Kidney tubule cell (primary cell): ENCODE results near the gene ZMYM3.

Experiments used
- DNase-seq: peaks from one replicate; pipeline ENCODE4 v3.0.0-alpha.2; 2018; ENCODE audit warnings: low spot score

The ZMYM3 gene

GRCh38 chrX:71253253-71254091 lies 468 bp downstream of the ZMYM3 start:
- peak; percentile 12 for DNase-seq

- DNase-seq: no peak
Measured at GRCh38 chrX:71252221-71252620, 1.7 kb downstream of the ZMYM3 start.

- DNase-seq: no peak
Measured at GRCh38 chrX:71251466-71251973, 2.4 kb downstream of the ZMYM3 start.

DNA sequence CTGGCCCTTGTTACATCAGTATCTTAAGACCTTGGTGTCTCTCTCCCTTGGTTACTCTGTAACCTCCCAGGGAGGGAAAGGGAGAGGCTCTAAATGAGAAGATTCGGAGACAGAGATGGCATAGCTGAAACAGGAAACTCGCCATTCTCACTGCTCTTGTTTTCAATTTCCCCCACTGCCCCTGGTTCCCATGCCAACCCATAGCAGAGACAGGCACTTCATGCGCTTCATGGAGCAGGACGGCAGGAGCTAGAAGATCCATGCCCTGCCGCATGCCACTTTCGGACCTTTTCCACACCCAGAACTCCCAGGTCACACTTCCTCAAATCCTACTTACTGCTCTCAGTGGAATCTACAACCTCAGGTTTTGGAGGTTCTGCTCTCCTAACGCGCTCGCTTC lies 3.1 kb downstream of the ZMYM3 start:
- DNase-seq: no peak

DNA sequence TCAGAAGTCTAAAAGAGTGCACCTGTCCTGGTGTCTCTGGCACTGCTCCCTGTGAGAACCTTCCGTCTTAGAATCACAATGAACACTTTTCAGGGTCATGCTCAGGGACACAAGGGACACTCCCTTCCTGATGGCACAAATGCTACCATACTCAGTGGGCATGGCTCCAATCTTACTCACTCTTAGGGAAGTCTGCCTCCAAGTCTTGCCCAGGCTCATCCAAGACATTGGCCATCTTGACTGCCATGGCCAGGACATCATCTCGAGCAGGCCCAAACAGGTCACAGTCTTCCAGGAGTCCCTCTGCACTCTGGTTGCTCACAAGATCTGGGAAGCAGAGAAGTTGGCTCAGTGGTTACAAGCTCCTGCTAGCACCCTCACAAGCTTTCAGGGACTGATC lies 8.8 kb downstream of the ZMYM3 start:
- DNase-seq: no peak

GRCh38 chrX:71244359-71245128 lies 9.4 kb downstream of the ZMYM3 start:
- no peak for DNase-seq

- DNase-seq: no peak
Measured at GRCh38 chrX:71241301-71241700, 12.6 kb downstream of the ZMYM3 start.

GRCh38 chrX:71239781-71240180 lies 14.2 kb downstream of the ZMYM3 start:
- DNase-seq: no peak

GRCh38 chrX:71236836-71237235 lies 17.1 kb downstream of the ZMYM3 start:
- no peak for DNase-seq

DNA sequence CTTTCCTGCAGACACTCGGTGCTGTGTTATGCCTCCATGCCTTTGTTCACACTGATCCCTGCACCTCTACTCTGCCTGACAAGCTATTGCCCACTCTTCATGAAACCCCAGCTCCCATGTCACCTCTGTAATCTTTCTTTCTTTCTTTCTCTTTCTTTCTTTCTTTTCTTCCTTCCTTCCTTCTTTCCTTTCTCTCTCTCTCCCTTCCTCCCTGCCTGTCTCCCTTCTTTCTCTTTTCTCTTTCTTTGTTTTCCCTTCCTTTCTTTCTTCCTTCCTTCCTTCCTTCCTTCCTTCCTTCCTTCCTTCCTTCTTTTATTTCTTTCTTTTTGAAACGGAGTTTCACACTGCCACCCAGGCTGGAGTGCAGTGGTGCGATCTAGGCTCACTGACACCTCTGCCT lies 18.5 kb downstream of the ZMYM3 start:
- no peak for DNase-seq

- DNase-seq: no peak
Measured at GRCh38 chrX:71228063-71228642, 25.8 kb downstream of the ZMYM3 start.

DNA sequence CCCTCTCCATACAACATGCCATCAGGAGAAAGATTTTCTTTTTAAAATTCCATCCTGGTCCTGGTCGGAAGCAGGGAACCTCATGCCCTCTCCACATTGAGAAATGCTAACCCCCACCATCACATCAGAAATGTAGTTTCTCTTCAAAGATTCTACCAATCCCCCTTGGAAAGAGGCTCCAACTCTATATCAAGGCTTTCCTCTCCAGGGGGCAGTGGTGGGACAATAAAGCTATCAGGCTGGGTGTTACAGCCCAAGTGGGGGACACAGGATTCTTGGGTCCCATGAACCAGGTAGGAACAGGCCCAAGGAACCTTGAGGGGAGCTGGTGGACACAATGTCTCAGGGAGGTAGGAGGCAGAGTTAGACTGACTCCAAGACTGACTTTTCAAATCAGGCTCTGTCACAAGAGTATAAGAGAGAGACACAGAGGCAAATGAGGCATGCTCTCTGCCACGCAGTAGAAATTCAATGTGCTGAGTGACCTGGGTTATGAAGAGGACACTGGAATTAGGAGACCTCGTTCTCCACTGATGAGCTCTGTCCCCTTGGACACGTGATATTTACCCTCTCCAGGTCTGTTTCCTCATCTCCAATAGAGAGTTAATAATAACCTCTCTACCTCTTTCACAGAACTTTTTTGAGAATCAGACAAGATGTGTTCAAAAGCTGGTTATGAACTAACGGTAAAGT lies 26.4 kb downstream of the ZMYM3 start:
- no peak for DNase-seq

DNA sequence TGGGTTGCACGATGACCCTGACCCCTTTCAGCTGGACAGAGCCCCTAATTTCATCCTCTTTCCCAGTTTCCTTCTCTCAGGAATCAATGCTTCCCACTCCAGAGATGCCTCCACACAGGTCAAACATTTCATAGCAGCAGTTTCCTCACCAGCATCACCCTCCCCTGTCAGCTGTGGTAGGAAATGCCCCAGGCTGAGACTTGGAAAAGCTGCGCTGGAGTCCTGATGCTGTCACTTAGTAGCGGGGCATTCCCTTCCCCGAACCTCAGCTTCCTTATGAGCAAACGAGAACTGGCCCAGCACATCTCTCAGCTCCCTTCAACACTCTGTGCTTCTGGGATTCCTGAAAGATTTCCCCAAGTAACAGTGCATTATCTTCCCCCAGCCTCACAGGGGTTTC lies 28.3 kb downstream of the ZMYM3 start:
- no peak for DNase-seq

- DNase-seq: peak; percentile 13
Measured at GRCh38 chrX:71225009-71225408, 28.9 kb downstream of the ZMYM3 start.

- DNase-seq: no peak
Measured at GRCh38 chrX:71224098-71224708, 29.7 kb downstream of the ZMYM3 start.

- DNase-seq: no peak
Measured at GRCh38 chrX:71222929-71223328, 31.0 kb downstream of the ZMYM3 start, which contains the start of gene GJB1. Gene GJB1 (plus strand): TSS chrX:71223224. CDS start chrX:71223708, 484 bp downstream.

- no peak for DNase-seq
Measured at GRCh38 chrX:71221145-71221544, 32.8 kb downstream of the ZMYM3 start.

GRCh38 chrX:71217298-71217697 lies 36.6 kb downstream of the ZMYM3 start:
- DNase-seq: no peak

DNA sequence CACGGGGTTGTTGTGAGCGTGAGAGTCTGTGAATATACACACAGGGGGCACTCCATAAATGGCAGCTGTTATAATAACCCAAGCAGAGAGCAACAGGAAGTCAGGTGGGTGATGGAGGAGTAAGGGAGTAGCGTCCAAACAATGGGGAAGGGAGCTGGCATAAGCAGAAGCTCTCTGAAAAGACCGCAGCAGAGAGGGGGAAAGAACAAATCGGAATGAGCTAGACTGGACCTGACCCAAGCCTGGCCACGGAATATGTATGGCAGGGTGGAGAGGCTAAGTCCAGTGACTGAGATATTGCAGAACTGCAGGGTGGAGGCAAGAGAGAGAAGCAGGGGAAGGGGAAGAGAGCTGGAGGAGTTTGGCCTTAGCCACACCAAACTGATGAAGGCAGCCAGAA lies 37.5 kb downstream of the ZMYM3 start:
- no peak for DNase-seq

GRCh38 chrX:71215338-71215912 lies 38.5 kb downstream of the ZMYM3 start:
- DNase-seq: no peak

GRCh38 chrX:71214604-71215337 lies 39.2 kb downstream of the ZMYM3 start:
- peak; percentile 58 for DNase-seq
